ENCODE results near the gene SNCA. TPM values are rescaled to one million over a fixed set of nuclear protein-coding genes. Genes with fewer than 3 reads are reported as not detected.

SNCA gene
- total and polyA plus RNA-seq, 2 donors = 10.8 to 24.4 TPM

DNA sequence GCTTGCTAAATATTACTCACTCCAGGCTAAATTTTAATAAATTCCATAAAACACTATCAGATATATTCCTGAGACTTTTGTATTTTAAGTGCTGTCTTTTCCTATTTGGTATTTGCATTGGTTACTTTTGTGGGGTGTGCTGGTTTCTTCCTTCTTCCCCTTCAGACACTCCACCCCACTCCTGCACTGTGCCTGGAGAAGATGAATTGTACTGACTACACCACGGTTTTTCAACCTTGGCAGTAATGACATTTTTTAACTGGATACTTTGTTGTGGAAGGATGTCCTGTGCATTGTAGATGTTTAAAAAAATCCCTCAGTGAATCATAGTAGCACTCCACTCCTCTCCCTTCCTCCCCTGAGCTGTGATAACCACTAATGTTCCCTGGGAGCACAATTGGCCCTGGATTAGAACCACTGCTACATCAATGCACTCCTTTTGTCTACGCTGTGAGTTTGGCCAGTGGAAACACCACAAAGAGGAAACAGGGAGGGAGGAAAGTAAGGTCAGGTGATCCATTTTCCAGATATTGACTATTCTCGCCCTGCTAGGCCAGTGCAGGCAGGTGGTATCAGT, 36.3 kb downstream of the SNCA start:
- DNase-seq (ENCODE audit: extremely low spot score) = no peak
- no peak overlapping the region for H3K4me3 ChIP-seq (ENCODE audit: low read depth, low read length)
- WGBS = 65% methylated on average over 3 of the region's 3 CpGs
- no peaks in the 10 kb centered on the region for H3K4me1 ChIP-seq (ENCODE audit: insufficient read depth)
- H3K36me3 ChIP-seq (ENCODE audit: insufficient read depth) = no peaks in the 10 kb centered on the region
- no peak overlapping the region for H3K27ac ChIP-seq (ENCODE audit: low read depth)

DNA sequence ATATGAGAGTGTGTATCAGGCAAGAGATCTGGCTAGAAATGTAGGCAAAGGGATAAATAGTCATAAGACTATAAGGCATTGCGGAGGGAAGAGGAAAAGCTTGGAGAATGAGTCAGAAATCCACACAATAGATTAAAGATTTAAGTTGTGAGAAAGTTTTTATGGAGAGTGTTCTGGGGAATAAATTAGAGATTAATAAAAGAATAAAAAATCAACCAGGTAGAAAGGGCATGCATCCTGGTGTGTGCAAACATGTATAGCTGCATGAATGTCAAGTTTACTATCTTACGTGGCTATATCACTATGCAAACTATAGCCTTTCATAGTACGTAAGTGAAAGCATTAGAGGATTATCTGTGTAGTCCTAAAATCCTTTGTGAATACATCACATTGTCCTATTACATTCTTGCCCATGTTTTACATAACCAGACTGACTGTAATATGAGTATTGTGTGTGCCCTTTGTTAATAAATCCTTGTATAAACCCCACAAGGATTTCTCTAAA, 36.9 kb downstream of the SNCA start:
- Histone ChIP-seq H3K4me1 (ENCODE audit: insufficient read depth) (no peaks in the 10 kb centered on the region), H3K4me3 (ENCODE audit: low read depth, low read length) (no peak overlapping the region), H3K27ac (ENCODE audit: low read depth) (no peak overlapping the region), H3K36me3 (ENCODE audit: insufficient read depth) (no peaks in the 10 kb centered on the region)
- 66% methylated on average over 3 of the region's 3 CpGs for WGBS
- no peak for DNase-seq (ENCODE audit: extremely low spot score)

DNA sequence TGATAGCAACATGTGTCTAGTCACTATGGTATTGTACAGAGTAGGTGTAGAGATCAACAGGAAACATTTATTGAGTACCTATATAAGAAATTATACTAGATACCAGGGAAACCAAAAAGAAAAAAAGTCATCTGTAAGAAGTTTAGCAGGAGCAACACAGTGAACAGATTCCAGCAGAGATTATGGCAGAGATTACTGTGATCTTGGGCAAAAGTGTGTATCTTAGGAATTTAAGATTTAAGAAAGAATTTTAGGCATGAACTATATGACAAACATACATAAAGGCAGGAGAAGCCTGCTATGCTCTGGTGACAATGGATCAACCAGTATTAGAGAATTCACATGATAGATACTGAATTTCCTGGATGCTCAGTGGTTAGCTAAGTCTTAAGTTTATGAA, 37.9 kb downstream of the SNCA start:
- H3K36me3 ChIP-seq (ENCODE audit: insufficient read depth) = no peaks in the 10 kb centered on the region
- no peak for DNase-seq (ENCODE audit: extremely low spot score)
- H3K4me3 ChIP-seq (ENCODE audit: low read depth, low read length) = no peak overlapping the region
- H3K27ac ChIP-seq (ENCODE audit: low read depth) = no peak overlapping the region
- H3K4me1 ChIP-seq (ENCODE audit: insufficient read depth) = no peaks in the 10 kb centered on the region

DNA sequence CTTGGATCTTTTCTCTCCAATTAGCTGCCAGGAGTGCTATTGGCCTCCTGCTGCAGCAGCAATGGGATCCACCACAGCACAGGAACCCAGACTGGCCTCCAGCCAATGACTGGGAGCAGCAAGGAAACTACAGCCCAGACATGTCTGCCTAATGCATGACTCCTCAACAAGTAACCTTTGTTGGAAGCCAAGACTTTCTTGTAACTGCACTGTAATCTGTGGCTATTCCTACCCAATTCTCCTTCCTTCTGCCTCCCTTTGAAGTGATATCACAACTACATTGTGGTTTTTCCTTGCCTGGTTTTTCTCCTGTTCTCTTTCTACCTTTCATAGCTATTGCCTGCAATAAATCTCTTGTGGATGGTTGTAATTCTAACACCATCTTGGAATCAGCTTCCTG, 39.8 kb downstream of the SNCA start:
- no peak overlapping the region for H3K27ac ChIP-seq (ENCODE audit: low read depth)
- no peaks in the 10 kb centered on the region for H3K4me1 ChIP-seq (ENCODE audit: insufficient read depth)
- DNase-seq (ENCODE audit: extremely low spot score) = no peak
- no peaks in the 10 kb centered on the region for H3K36me3 ChIP-seq (ENCODE audit: insufficient read depth)
- H3K4me3 ChIP-seq (ENCODE audit: low read depth, low read length) = no peak overlapping the region

DNA sequence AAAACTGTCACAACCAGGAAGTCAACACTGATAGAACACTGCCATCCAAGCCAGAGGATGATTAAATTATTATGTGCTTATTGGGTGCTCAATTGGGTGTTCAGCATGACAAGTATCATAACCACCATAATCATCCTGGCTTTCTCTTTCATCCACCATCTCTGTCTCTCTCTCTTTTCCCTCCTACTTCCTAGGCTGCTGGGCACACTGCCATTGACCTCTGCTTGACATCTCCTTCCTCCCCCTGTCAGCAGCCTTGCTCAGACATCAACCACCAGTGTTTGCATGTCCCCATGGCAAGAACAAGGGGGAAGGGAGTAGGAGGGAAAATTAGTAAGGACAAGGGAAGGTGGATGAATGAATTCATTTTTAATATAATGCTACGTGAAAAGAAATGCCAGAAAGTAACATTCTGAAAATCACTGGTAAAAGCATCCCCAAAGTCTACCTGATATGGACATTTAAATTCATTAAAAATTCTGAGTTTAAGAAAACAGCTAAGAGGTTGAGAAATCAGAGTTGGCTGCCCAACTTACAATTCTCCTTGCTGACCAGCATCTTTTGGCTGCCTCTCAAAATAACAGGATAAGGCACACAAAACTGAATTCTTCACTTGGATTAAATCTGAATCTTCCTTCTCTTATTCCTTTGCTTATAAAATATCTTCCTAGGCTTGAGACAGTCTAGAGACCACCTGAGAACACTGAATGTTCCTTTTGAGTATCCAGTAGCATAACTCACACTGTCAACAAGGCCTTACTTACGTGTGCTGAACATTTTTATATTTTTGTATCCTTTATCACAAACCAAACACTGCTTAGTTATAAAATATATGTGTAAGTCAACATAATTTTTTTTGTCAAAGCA, 48.5 kb downstream of the SNCA start:
- no peak for DNase-seq (ENCODE audit: extremely low spot score)
- no peak overlapping the region for H3K27ac ChIP-seq (ENCODE audit: low read depth)
- WGBS = 61% methylated on average over 2 of the region's 2 CpGs

DNA sequence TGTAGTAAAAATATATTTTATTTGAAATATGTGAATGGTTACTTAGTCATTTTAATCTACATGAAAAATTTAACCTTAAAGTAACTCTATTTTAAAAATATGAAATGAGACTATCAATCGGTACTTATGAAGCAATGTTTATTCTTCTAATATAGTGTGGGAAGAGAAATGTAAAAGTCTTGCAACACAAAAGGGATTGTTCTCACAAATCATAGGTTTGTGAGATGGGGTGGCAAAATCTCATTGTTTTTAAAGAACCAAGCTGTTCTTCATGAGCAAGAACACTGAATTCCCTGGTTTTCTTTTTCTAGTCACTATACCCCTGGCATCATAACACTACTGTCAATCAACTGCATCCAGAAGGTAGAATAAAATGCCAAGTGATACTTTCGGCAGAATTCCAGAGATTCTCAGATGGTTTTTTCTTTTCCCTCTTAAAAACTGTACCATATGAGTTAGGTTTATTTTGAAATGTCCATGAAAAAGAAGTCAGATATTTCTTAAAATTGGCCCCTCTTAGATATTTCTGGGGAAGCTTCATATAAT, 52.2 kb downstream of the SNCA start:
- Histone ChIP-seq H3K36me3 (ENCODE audit: insufficient read depth) (no peaks in the 10 kb centered on the region), H3K4me1 (ENCODE audit: insufficient read depth) (no peaks in the 10 kb centered on the region), H3K27ac (ENCODE audit: low read depth) (no peak overlapping the region), H3K4me3 (ENCODE audit: low read depth, low read length) (no peak overlapping the region)
- WGBS = 92% methylated on average over 2 of the region's 2 CpGs
- DNase-seq (ENCODE audit: extremely low spot score) = no peak

More for the DNA sequence above, 48.5 kb downstream of the SNCA start:
- no peaks in the 10 kb centered on the region for H3K4me1 ChIP-seq (ENCODE audit: insufficient read depth)
- no peak overlapping the region for H3K4me3 ChIP-seq (ENCODE audit: low read depth, low read length)
- H3K36me3 ChIP-seq (ENCODE audit: insufficient read depth) = no peaks in the 10 kb centered on the region

DNA sequence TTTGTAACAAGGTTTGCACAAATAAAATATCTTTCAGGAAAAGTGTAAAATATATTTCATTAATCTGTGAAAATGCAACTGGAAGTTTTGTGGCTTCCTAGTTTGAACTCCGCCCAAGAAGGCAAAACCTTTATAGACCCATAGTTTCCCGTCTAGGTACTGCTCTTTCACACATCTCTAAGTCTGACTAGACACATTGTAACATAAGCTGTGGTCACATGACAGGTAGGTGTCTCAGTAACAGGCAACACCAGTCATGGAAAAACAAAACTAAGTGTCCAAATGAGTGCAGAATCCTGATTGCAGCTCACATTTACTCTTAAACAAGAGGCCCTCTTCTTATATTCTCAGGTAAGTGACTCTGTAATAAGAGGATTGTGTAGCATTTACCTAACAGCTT, 55.6 kb downstream of the SNCA start:
- Histone ChIP-seq H3K36me3 (ENCODE audit: insufficient read depth) (no peaks in the 10 kb centered on the region), H3K27ac (ENCODE audit: low read depth) (no peak overlapping the region), H3K4me1 (ENCODE audit: insufficient read depth) (no peaks in the 10 kb centered on the region), H3K4me3 (ENCODE audit: low read depth, low read length) (no peak overlapping the region)
- 75% methylated on average over 2 of the region's 2 CpGs for WGBS
- DNase-seq (ENCODE audit: extremely low spot score) = no peak

DNA sequence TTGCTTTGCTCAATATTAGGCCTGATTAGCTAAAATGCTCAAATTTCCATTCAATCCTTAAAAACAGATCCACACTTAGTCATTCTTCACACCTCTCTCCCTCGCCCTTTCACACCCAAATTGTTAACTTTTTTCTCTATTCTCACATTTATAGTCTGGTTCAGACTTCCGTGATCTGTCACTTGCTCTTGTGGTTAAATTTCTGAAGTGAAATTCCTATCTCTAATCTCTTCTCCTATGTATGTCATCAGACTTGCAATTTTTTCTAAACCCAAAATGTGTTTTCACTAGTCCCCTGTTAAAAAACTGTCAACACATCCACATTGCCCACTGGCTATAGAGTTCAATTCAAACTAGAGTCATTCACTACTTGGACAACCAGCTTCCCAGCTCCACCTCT, 63.2 kb downstream of the SNCA start:
- H3K4me3 ChIP-seq (ENCODE audit: low read depth, low read length) = no peak overlapping the region
- 78% methylated on average over 2 of the region's 2 CpGs for WGBS
- no peaks in the 10 kb centered on the region for H3K4me1 ChIP-seq (ENCODE audit: insufficient read depth)
- no peaks in the 10 kb centered on the region for H3K36me3 ChIP-seq (ENCODE audit: insufficient read depth)
- H3K27ac ChIP-seq (ENCODE audit: low read depth) = no peak overlapping the region
- no peak for DNase-seq (ENCODE audit: extremely low spot score)

DNA sequence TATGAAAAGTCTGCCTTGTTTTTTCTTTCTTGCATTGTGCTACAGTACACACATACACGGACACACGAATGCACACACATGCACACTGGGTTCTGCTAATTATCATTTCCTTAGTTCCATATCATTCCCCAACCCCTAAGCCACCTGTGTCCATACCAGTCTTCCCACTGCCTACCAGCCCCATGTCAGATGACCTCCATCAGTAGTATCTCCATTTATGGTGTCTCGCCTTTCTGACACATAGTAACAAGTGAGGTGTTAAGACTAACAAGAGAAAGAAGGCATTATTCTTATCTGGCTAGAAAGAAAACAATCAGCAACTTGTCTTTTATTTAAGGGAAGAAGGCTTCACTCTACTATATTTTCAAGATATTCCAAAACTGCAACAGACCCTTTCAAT, 67.1 kb downstream of the SNCA start:
- DNase-seq (ENCODE audit: extremely low spot score) = no peak
- Histone ChIP-seq H3K4me1 (ENCODE audit: insufficient read depth) (no peaks in the 10 kb centered on the region), H3K27ac (ENCODE audit: low read depth) (no peak overlapping the region), H3K36me3 (ENCODE audit: insufficient read depth) (no peaks in the 10 kb centered on the region), H3K4me3 (ENCODE audit: low read depth, low read length) (no peak overlapping the region)
- WGBS = 91% methylated on average over 3 of the region's 3 CpGs

DNA sequence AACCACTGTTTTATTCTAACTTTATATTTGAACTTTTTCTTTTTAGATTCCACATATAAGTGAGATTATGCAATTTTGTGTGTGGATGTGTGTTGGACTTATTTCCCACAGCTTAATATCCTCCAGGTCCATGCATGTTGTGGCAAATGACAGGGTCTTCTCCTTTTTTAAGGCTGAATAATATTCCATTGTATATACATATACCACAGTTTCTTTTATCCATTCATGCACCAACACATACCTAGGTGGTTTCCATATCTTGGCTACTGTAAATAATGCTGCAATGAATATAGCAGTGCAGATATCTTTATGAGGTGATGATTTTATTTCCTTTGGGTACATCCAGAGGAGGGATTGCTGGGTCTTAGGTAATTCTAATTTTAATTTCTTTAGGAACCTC, 69.0 kb downstream of the SNCA start:
- Histone ChIP-seq H3K27ac (ENCODE audit: low read depth) (no peak overlapping the region), H3K4me1 (ENCODE audit: insufficient read depth) (no peaks in the 10 kb centered on the region), H3K36me3 (ENCODE audit: insufficient read depth) (no peaks in the 10 kb centered on the region), H3K4me3 (ENCODE audit: low read depth, low read length) (no peak overlapping the region)
- no peak for DNase-seq (ENCODE audit: extremely low spot score)

DNA sequence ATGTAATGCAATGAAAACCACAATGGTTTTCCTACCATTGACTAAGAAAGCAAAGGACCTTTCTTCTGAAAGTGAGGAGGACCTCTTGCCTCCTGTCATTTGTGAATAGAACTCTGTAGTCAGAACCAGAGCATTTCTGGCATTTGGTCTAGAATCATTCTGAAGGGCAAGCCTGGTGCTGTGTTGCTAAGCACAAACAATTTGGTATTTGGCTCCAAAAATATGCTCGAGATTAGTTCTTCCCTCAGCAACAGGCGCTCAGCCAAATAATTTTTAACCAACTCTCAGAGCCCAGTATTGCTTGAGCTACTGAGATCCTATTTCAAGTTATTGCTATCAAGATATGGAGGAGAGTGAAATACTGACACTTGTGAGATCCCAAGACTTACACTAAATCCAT, 71.0 kb downstream of the SNCA start:
- peak; percentile 6 for DNase-seq (ENCODE audit: extremely low spot score)
- WGBS = 19% methylated on average over 2 of the region's 2 CpGs
- Histone ChIP-seq H3K4me1 (ENCODE audit: insufficient read depth) (no peaks in the 10 kb centered on the region), H3K4me3 (ENCODE audit: low read depth, low read length) (no peak overlapping the region), H3K27ac (ENCODE audit: low read depth) (no peak overlapping the region), H3K36me3 (ENCODE audit: insufficient read depth) (no peaks in the 10 kb centered on the region)

DNA sequence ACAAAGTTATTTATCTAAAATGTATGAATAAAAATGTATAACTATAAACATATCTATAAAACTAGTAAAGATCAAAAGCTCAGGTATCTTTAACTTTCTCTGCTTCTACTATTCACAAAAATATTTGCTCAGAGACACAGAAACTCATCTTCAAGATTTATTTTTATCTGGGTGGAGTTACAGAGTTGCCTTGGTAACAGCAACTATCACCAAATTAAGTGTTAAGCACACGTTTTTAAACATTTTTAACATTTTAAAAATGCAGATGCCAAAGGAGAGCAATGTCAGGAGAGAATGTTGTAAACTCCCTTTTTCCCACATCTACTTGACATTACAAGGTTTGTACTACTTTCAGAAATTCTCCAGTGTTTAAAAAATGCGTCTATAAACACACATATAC, 71.4 kb downstream of the SNCA start:
- WGBS = 26% methylated on average over 2 of the region's 2 CpGs
- Histone ChIP-seq H3K27ac (ENCODE audit: low read depth) (no peak overlapping the region), H3K4me3 (ENCODE audit: low read depth, low read length) (no peak overlapping the region), H3K4me1 (ENCODE audit: insufficient read depth) (no peaks in the 10 kb centered on the region), H3K36me3 (ENCODE audit: insufficient read depth) (no peaks in the 10 kb centered on the region)
- no peak for DNase-seq (ENCODE audit: extremely low spot score)

DNA sequence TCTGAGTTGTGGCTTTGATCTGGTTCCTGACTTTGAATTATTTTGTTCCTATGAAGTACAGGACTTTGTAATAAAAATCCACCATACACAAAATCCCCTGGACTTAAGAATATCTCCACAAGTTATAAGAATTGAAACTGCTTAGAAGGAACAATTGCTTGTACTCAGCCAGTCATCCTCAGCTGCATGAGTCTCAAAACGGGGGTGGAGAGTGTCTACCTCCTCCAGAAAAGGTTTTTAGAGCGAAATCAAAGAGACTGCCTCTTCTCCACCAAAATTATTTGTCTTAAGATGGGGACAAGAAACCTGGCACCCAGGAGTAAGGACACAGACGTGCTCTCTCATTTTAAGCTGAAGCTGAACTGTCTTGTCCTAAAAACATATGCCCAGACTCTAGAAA, 74.7 kb downstream of the SNCA start:
- DNase-seq (ENCODE audit: extremely low spot score) = no peak
- H3K27ac ChIP-seq (ENCODE audit: low read depth) = no peak overlapping the region
- H3K36me3 ChIP-seq (ENCODE audit: insufficient read depth) = no peaks in the 10 kb centered on the region
- WGBS = 96% methylated on average over 3 of the region's 3 CpGs
- H3K4me3 ChIP-seq (ENCODE audit: low read depth, low read length) = no peak overlapping the region
- H3K4me1 ChIP-seq (ENCODE audit: insufficient read depth) = no peaks in the 10 kb centered on the region

DNA sequence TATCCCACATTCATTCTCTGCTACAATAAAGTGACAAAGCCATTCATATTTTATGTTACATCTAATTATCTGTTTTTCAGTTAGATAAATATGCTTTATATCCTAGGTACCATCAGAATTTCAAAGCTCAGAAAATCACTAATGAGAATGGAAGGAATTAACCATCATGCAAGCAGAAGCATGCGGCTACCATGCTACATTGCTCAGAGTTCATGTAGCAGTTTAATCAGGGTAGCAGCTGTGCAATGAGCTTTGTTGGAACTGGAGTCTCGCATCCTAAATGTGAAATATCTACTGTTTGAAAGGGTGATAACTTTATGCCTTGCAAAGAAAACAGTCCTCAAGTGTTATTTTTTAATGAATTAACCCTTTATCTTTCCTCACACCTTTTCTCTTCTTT, 77.5 kb downstream of the SNCA start:
- no peak overlapping the region for H3K27ac ChIP-seq (ENCODE audit: low read depth)
- DNase-seq (ENCODE audit: extremely low spot score) = no peak
- WGBS = 96% methylated on average over 2 of the region's 2 CpGs
- H3K4me1 ChIP-seq (ENCODE audit: insufficient read depth) = no peaks in the 10 kb centered on the region
- H3K36me3 ChIP-seq (ENCODE audit: insufficient read depth) = no peaks in the 10 kb centered on the region
- H3K4me3 ChIP-seq (ENCODE audit: low read depth, low read length) = no peak overlapping the region

Measured in urinary bladder (tissue), 4 donors.